ENCODE measurements around the gene RASA3. TPM values are rescaled to one million over a fixed set of nuclear protein-coding genes. Genes with fewer than 3 reads are reported as not detected.

The RASA3 gene
- total RNA-seq, 2 experiments from 2014 or later: 3.6 to 17.9 TPM

- peak overlapping the region; percentile 20; the same call in 1 of the 2 replicates for H3K4me2 ChIP-seq (ENCODE audit: low read length)
- TF ChIP-seq EZH2phosphoT487 (IDR thresholded peaks at IDR 0.05; ENCODE audit: borderline replicate concordance, low read depth, low read length): no peak
- TF ChIP-seq, protein P1, sequence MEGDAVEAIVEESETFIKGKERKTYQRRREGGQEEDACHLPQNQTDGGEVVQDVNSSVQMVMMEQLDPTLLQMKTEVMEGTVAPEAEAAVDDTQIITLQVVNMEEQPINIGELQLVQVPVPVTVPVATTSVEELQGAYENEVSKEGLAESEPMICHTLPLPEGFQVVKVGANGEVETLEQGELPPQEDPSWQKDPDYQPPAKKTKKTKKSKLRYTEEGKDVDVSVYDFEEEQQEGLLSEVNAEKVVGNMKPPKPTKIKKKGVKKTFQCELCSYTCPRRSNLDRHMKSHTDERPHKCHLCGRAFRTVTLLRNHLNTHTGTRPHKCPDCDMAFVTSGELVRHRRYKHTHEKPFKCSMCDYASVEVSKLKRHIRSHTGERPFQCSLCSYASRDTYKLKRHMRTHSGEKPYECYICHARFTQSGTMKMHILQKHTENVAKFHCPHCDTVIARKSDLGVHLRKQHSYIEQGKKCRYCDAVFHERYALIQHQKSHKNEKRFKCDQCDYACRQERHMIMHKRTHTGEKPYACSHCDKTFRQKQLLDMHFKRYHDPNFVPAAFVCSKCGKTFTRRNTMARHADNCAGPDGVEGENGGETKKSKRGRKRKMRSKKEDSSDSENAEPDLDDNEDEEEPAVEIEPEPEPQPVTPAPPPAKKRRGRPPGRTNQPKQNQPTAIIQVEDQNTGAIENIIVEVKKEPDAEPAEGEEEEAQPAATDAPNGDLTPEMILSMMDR (conservative IDR thresholded peaks at IDR 0.05; ENCODE audit: low read length): no peak
- H3K4me3 ChIP-seq (ENCODE audit: low read depth, low read length, poor library complexity, severe bottlenecking): no peak overlapping the region
- DNase-seq (ENCODE audit: low spot score): no peak
- no peak overlapping the region for H2AFZ ChIP-seq (ENCODE audit: low read length)
- peaks cover 33% of the 10 kb centered on the region for H3K4me1 ChIP-seq (ENCODE audit: insufficient read depth, low read length, poor library complexity, severe bottlenecking)
- BruUV-seq (replicated peaks): no TSS peak
- H3K79me2 ChIP-seq (ENCODE audit: insufficient read depth, low read depth, low read length): no peaks in the 10 kb centered on the region
- H4K20me1 ChIP-seq (ENCODE audit: insufficient read depth, low read length): no peaks in the 10 kb centered on the region
- H3K36me3 ChIP-seq (ENCODE audit: insufficient read depth, low read length): no peaks in the 10 kb centered on the region
- no peaks in the 10 kb centered on the region for H3K9me3 ChIP-seq (ENCODE audit: low read length)
- H3K27ac ChIP-seq (ENCODE audit: low read depth, low read length, poor library complexity, severe bottlenecking): no peak overlapping the region
- no peaks in the 10 kb centered on the region for H3K9me2 ChIP-seq (ENCODE audit: insufficient read depth, low read length)
- CTCF ChIA-PET (ENCODE audit: unreplicated experiment): interaction anchor here (0.5 kb wide), 1 partner anchor 29 kb away, joined by 3 read pairs; no protein-coding TSS in a partner anchor
- intact Hi-C loops (cut with micrococcal nuclease; ENCODE audit: unreplicated experiment): no loop called here
- POLR2A ChIA-PET: no interaction called here
Observed at GRCh38 chr13:114140131-114140905, 7.9 kb upstream of the RASA3 start.

DNA sequence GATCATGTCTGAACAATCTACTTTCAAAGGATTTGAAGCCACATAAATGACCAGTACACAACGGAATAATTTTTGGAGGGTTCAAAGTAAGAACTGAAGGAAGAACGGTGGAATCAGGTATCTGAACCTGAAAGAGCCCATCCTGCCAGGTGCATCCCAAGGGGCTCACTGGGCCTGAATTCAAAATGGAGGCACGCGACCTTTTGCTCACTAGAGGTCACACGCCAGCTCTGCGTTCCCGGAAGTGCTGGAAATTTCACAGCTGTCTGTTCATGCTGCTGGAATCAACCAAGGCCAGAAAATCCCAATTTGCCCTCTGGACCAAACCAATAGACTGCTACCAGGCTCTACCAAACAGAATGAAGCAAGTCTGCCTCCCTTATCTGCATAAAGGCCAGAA lies 4.2 kb upstream of the RASA3 start:
- Histone ChIP-seq H3K4me1 (ENCODE audit: insufficient read depth, low read length, poor library complexity, severe bottlenecking) (peaks cover 4% of the 10 kb centered on the region), H3K4me3 (ENCODE audit: low read depth, low read length, poor library complexity, severe bottlenecking) (no peak overlapping the region), H3K79me2 (ENCODE audit: insufficient read depth, low read depth, low read length) (no peaks in the 10 kb centered on the region), H3K9me2 (ENCODE audit: insufficient read depth, low read length) (no peaks in the 10 kb centered on the region), H4K20me1 (ENCODE audit: insufficient read depth, low read length) (no peaks in the 10 kb centered on the region), H3K4me2 (ENCODE audit: low read length) (no peak overlapping the region), H3K9me3 (ENCODE audit: low read length) (no peaks in the 10 kb centered on the region), H2AFZ (ENCODE audit: low read length) (no peak overlapping the region), H3K27ac (ENCODE audit: low read depth, low read length, poor library complexity, severe bottlenecking) (no peak overlapping the region), H3K36me3 (ENCODE audit: insufficient read depth, low read length) (no peaks in the 10 kb centered on the region)
- POLR2A ChIA-PET: no interaction called here
- DNase-seq (ENCODE audit: low spot score): no peak
- BruUV-seq (replicated peaks): no TSS peak
- TF ChIP-seq, protein P1 (conservative IDR thresholded peaks at IDR 0.05; ENCODE audit: low read length): no peak
- TF ChIP-seq EZH2phosphoT487 (IDR thresholded peaks at IDR 0.05; ENCODE audit: borderline replicate concordance, low read depth, low read length): no peak
- CTCF ChIA-PET (ENCODE audit: unreplicated experiment): no interaction called here
- intact Hi-C loops (cut with micrococcal nuclease; ENCODE audit: unreplicated experiment): no loop called here

DNA sequence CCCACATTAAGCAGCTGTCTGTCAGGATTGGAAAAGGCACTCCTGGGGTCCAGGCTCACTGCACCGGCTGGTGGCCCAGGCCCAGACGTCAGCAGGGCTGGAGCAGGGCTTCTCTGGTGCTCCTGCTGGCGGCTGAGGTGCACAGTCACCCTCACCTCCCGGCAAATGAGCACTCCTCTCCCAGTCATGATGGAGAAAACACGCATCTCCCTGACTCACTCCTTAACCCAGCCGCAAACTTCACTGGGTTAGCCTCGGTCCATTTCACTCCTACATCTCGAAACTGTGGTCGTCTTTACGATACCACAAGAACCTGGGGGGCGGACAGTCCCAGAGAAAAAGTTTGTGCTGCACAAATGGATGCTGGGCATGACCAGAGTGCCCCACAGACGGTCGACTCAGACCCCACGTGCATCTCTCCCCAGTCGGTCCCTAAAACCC lies 3.3 kb upstream of the RASA3 start:
- no peak overlapping the region for H3K4me3 ChIP-seq (ENCODE audit: low read depth, low read length, poor library complexity, severe bottlenecking)
- no peaks in the 10 kb centered on the region for H4K20me1 ChIP-seq (ENCODE audit: insufficient read depth, low read length)
- ChIA-PET CTCF (ENCODE audit: unreplicated experiment) (no interaction called here), POLR2A (no interaction called here)
- intact Hi-C loops (cut with micrococcal nuclease; ENCODE audit: unreplicated experiment): no loop called here
- no peaks in the 10 kb centered on the region for H3K9me2 ChIP-seq (ENCODE audit: insufficient read depth, low read length)
- no peaks in the 10 kb centered on the region for H3K9me3 ChIP-seq (ENCODE audit: low read length)
- TF ChIP-seq EZH2phosphoT487 (IDR thresholded peaks at IDR 0.05; ENCODE audit: borderline replicate concordance, low read depth, low read length): no peak
- TF ChIP-seq, protein P1 (conservative IDR thresholded peaks at IDR 0.05; ENCODE audit: low read length): no peak
- peaks cover 12% of the 10 kb centered on the region for H3K4me1 ChIP-seq (ENCODE audit: insufficient read depth, low read length, poor library complexity, severe bottlenecking)
- H3K36me3 ChIP-seq (ENCODE audit: insufficient read depth, low read length): no peaks in the 10 kb centered on the region
- H3K27ac ChIP-seq (ENCODE audit: low read depth, low read length, poor library complexity, severe bottlenecking): no peak overlapping the region
- no peak overlapping the region for H3K4me2 ChIP-seq (ENCODE audit: low read length)
- BruUV-seq (replicated peaks): no TSS peak
- no peaks in the 10 kb centered on the region for H3K79me2 ChIP-seq (ENCODE audit: insufficient read depth, low read depth, low read length)
- no peak for DNase-seq (ENCODE audit: low spot score)
- no peak overlapping the region for H2AFZ ChIP-seq (ENCODE audit: low read length)
